ENCODE data around the gene DAB2IP.

DAB2IP gene

GRCh38 chr9:121808781-121809180, 157.3 kb downstream of the DAB2IP start:
- DNase-seq: no peak

DNA sequence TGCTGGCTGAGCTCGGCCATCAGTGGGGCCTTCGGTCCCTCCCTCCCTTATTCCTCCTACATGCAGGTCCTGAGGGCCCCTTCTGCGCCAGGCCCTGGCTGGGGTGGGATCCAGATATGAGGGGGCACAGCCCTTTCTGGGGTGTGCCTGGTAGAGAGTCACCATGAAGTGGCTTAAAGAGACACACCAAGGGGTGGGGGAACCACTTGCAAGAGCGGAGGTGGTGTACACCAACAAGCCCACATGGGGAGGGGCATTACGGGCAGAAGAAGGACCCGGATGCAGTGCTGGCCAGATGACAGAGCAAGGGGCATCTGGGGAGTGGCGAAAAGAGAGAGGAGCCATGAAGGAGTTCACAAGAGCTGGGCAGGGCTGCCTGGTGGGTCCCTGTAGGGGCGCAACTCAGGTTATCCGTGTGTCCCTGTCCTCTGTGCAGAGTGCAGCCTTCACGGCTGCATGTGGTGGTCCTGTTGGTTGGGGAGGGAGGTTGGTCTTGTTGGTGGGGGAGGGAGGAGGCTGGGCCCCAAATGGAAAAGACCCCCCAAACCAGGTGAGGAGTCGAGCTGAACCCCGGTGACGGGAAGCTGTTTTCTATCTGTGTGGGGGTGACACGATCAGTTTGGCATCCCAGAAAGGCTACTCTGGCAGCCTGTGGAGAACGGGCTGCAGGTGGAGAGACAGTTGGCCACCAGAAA, 158.1 kb downstream of the DAB2IP start:
- DNase-seq: no peak

GRCh38 chr9:121810489-121810888, 159.1 kb downstream of the DAB2IP start:
- no peak for DNase-seq

- no peak for DNase-seq
Observed at GRCh38 chr9:121811140-121811539, 159.7 kb downstream of the DAB2IP start.

DNA sequence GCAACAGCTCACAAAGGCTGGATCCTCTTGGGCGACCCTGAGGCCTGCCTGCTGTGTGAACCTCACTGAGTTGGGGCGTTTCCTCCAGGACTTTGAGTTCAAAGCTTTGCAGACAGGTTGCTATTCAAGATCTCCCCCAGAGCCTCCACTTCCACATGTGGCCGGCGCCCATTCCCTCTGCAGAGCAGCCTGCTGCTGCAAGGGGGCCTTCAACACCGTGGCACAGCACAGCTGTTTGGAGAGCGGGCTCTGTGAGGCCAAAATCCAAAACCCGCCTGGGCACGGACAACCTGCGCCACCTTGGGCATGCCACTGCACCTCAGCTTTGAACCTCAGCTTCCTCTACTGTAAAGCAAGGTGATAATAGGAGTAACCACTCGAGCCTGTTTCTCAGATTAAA, 160.3 kb downstream of the DAB2IP start:
- DNase-seq: no peak

GRCh38 chr9:121812159-121812735, 160.8 kb downstream of the DAB2IP start:
- DNase-seq: no peak

GRCh38 chr9:121813519-121814210, 162.2 kb downstream of the DAB2IP start:
- DNase-seq: no peak

DNA sequence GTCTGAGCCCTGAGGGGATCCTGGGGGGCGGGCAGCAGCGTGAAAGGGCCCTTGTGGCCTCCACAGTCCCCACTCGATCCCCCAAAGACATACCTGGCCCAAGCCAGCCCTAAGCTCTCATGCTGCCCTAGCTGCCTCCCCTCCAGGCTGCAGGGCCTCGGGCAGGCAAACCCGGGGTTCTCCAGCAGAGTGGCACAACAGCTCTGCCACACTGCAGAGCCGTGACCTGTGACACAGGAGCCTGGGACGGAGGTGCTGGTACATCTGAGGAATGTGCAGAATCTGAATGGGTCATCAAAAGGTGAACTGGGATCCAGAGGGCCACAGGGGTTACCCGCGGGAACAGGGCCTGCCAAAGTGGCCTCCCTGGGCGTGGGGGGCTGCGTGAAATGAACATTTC, 163.2 kb downstream of the DAB2IP start:
- no peak for DNase-seq

- no peak for DNase-seq
Observed at GRCh38 chr9:121815084-121815483, 163.7 kb downstream of the DAB2IP start.

DNA sequence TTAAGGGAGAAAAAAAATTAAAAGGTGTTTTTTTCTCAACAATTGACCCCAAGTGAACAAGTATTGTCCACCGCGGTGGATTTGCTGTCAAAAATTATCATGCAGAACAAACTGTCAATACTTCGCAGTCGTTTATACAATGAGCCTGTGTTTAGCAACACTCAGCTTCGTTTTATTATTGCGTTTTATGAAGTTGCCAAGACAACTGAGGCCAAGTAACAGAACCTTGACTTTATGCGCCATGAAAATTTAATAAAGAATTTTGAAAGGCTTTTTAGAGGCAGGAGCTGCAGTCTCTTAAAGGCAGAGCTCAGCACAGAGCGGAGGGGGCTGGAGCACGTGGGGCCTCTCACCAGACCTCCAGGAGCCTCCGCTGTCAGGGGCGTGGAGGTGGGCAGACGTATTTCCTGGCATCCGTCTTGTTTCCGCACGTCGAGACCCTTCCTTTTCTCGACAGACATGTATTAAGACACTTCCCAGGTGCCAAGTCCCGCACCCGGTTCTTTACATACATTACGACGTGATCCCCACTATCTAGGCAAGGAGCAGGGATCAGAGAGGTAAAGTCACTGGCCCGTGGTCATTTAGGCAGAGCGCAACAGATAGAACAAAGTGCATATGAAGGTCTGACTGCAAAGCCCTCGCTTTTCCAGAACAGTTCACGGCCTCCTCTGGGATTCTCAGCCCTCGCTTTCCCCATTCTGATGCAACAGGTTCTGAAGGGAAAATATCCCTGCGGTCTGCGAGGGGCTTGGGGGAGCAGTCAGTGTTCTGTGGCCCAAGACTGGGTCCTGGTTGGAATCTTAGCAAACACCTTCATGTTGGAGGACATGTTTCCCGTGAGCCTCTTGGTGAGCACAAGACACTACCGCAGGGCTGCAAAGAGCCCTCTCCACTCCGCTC, 164.4 kb downstream of the DAB2IP start:
- DNase-seq: no peak

DNA sequence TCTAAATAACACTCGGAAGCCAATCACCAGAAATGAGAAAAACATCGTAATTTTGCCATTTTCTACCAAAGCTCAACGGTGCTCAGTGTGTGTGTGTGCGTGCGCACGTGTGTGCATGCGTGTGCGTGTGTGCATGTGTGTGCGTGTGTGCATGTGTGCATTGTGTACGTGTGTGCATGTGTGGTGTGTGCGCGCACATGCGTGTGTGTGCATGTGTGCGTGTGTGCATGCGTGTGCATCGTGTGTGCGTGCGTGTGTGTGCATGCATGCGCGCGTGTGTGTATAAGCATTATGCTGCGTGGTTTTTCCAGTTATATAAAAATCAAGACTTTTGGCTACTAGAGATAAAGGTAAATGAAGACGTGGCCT, 165.0 kb downstream of the DAB2IP start:
- no peak for DNase-seq

DNA sequence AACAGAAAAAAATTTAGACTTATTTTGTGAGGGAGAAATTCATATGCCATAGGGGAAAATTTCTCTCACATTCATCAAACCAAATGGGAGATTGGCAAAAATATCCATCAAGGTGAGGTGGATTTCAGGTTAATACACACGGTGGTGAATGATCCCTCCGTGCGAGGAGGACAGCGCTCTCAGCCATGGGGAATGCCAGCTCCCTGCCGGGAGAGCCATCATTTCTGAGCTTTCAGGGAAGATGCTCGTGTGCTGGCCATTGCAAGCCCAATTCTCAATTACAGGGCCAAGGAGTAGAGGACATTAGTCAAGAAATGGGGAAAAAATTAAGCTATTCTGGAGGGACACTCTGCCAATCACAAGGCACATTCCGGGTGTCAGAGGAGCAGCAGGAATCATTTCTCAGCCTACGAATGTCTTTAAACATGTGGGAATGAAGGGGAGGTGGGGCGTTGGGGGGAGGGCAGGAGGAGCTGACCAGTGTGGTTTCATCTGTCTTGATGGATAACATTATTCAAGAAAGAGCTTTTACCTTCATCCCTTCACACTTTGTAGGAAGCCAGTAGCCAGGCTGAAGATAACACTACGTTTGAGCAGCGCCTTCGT, 165.5 kb downstream of the DAB2IP start:
- DNase-seq: no peak

DNA sequence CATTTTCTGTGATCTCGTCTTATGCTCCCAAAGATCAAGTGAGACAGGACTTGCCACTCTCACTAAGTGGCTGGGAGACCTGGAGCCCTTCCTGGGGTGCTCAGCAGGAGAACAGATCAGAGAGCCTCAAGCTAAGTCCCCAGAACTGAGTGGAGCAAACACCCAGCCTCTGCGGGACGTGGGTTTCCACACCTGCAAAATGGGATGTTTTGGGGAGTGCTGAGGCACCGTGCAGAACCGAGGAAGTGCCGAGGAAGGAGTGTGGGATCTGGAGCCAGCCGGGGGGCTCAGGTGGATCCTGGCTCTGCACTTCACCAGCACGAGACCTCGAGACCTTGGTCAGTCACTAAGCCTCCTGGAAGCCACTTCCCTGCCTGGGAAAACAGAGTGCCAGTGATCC, 166.0 kb downstream of the DAB2IP start:
- DNase-seq: no peak

- no peak for DNase-seq
Observed at GRCh38 chr9:121818016-121818661, 166.7 kb downstream of the DAB2IP start.

DNA sequence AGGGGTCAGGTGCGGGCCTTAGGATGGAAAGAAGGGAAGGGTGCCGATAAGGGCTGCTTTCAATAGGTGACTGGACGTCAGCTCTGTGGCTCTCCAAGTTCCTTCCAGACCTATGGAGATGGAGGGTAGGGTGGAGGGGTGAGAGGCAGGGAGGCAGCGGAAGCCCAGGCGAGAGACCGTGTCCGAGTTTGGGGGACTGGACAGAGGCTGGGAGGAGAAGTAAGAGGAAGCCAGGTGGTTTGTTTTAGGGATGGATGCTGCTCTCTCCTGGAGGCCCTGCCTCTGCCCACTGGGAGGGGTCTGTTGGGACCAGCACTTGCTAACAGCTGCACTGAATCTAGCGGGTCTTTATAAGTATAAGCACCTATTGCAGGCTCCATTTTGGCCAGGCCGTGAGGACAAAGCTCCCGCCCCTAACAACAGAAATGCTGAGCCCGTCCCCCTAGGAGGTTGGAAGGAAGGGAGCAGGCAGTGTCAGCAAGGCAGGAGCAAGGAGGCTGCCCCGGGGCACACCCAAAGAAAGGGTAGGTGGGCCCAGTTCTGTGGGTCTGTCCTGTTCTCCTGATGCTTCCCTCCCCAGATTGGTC, 167.5 kb downstream of the DAB2IP start:
- no peak for DNase-seq

- DNase-seq: no peak
Observed at GRCh38 chr9:121819428-121820231, 168.2 kb downstream of the DAB2IP start.

- DNase-seq: no peak
Observed at GRCh38 chr9:121820286-121821005, 169.0 kb downstream of the DAB2IP start.

GRCh38 chr9:121821326-121821725, 169.9 kb downstream of the DAB2IP start:
- DNase-seq: no peak

GRCh38 chr9:121822093-121823085, 171.0 kb downstream of the DAB2IP start:
- no peak for DNase-seq
